ENCODE data around the gene AMZ1.

The AMZ1 gene

GRCh38 chr7:2701424-2701823 lies 13.4 kb downstream of the AMZ1 start:
- Histone ChIP-seq H3K79me2 (ENCODE audit: insufficient read depth, low read length) (no peaks in the 10 kb centered on the region), H3K27ac (ENCODE audit: low read length) (no peak overlapping the region; the same call in 1 of the 2 replicates), H3K4me1 (ENCODE audit: insufficient read depth, low read length) (peaks cover 36% of the 10 kb centered on the region), H3K27me3 (ENCODE audit: insufficient read depth, low read length, poor library complexity) (no peaks in the 10 kb centered on the region), H3K4me2 (ENCODE audit: insufficient read depth, low read length) (no peak overlapping the region), H3K36me3 (ENCODE audit: insufficient read depth, low read length) (no peaks in the 10 kb centered on the region), H3K9me3 (ENCODE audit: insufficient read depth, low read length, severe bottlenecking) (no peaks in the 10 kb centered on the region), H3K9ac (ENCODE audit: low read depth, low read length) (no peak overlapping the region), H3K4me3 (ENCODE audit: low read depth in 1 of 2, low read length in 2 of 2) (no peak overlapping the region), H4K20me1 (ENCODE audit: insufficient read depth, low read length) (no peaks in the 10 kb centered on the region), H2AFZ (ENCODE audit: low read depth, low read length) (no peak overlapping the region)
- TF ChIP-seq EZH2 (IDR thresholded peaks at IDR 0.05; ENCODE audit: borderline replicate concordance, low read depth, low read length, severe bottlenecking) (no peak), CTCF (IDR thresholded peaks at IDR 0.05; ENCODE audit: borderline replicate concordance, extremely low read depth, low read length, poor library complexity, severe bottlenecking) (no peak)
- no peak for DNase-seq
- ATAC-seq (ENCODE audit: insufficient read depth, low read depth): no peak

GRCh38 chr7:2701832-2702593 lies 14.0 kb downstream of the AMZ1 start:
- peak; percentile 29 for DNase-seq
- H3K4me3 ChIP-seq (ENCODE audit: low read depth in 1 of 2, low read length in 2 of 2): no peak overlapping the region
- TF ChIP-seq CTCF (IDR thresholded peaks at IDR 0.05; ENCODE audit: borderline replicate concordance, extremely low read depth, low read length, poor library complexity, severe bottlenecking) (no peak), EZH2 (IDR thresholded peaks at IDR 0.05; ENCODE audit: borderline replicate concordance, low read depth, low read length, severe bottlenecking) (no peak)
- H3K27ac ChIP-seq (ENCODE audit: low read length): no peak overlapping the region; the same call in 1 of the 2 replicates
- H3K27me3 ChIP-seq (ENCODE audit: insufficient read depth, low read length, poor library complexity): no peaks in the 10 kb centered on the region
- no peak overlapping the region for H2AFZ ChIP-seq (ENCODE audit: low read depth, low read length)
- H3K4me1 ChIP-seq (ENCODE audit: insufficient read depth, low read length): peaks cover 36% of the 10 kb centered on the region
- H3K9ac ChIP-seq (ENCODE audit: low read depth, low read length): no peak overlapping the region
- ATAC-seq (ENCODE audit: insufficient read depth, low read depth): no peak
- no peaks in the 10 kb centered on the region for H3K79me2 ChIP-seq (ENCODE audit: insufficient read depth, low read length)
- H4K20me1 ChIP-seq (ENCODE audit: insufficient read depth, low read length): no peaks in the 10 kb centered on the region
- no peaks in the 10 kb centered on the region for H3K36me3 ChIP-seq (ENCODE audit: insufficient read depth, low read length)
- no peaks in the 10 kb centered on the region for H3K9me3 ChIP-seq (ENCODE audit: insufficient read depth, low read length, severe bottlenecking)
- no peak overlapping the region for H3K4me2 ChIP-seq (ENCODE audit: insufficient read depth, low read length)

- Histone ChIP-seq H3K9ac (ENCODE audit: low read depth, low read length) (no peak overlapping the region), H3K4me1 (ENCODE audit: insufficient read depth, low read length) (peaks cover 33% of the 10 kb centered on the region), H3K9me3 (ENCODE audit: insufficient read depth, low read length, severe bottlenecking) (no peaks in the 10 kb centered on the region), H4K20me1 (ENCODE audit: insufficient read depth, low read length) (no peaks in the 10 kb centered on the region), H2AFZ (ENCODE audit: low read depth, low read length) (no peak overlapping the region), H3K27ac (ENCODE audit: low read length) (no peak overlapping the region), H3K27me3 (ENCODE audit: insufficient read depth, low read length, poor library complexity) (no peaks in the 10 kb centered on the region), H3K4me3 (ENCODE audit: low read depth in 1 of 2, low read length in 2 of 2) (no peak overlapping the region), H3K79me2 (ENCODE audit: insufficient read depth, low read length) (no peaks in the 10 kb centered on the region), H3K4me2 (ENCODE audit: insufficient read depth, low read length) (no peak overlapping the region), H3K36me3 (ENCODE audit: insufficient read depth, low read length) (no peaks in the 10 kb centered on the region)
- no peak for DNase-seq
- ATAC-seq (ENCODE audit: insufficient read depth, low read depth): no peak
- no peak for TF ChIP-seq EZH2 (IDR thresholded peaks at IDR 0.05; ENCODE audit: borderline replicate concordance, low read depth, low read length, severe bottlenecking)
- no peak for TF ChIP-seq CTCF (IDR thresholded peaks at IDR 0.05; ENCODE audit: borderline replicate concordance, extremely low read depth, low read length, poor library complexity, severe bottlenecking)
Observed at GRCh38 chr7:2702594-2702957, 14.6 kb downstream of the AMZ1 start.
